ENCODE data around the gene SLC22A12. TPM values are rescaled to one million over a fixed set of nuclear protein-coding genes. Genes with fewer than 3 reads are reported as not detected.

Gene SLC22A12
- total RNA-seq: not detected in 2 replicates

GRCh38 chr11:64590763-64591221 lies at the start of gene SLC22A12:
SLC22A12 (plus strand) TSS chr11:64591220; CDS start chr11:64591557, 337 bp downstream.

Other genes starting within 250 kb of the SLC22A12 start
- gene RPS6KA4, start 232.1 kb upstream of the SLC22A12 start, total RNA-seq: 27.2 and 44.3 TPM in 2 replicates
- not detected in 2 replicates for gene SLC22A11, start 35.3 kb upstream of the SLC22A12 start, total RNA-seq
- gene NRXN2, start 132.0 kb downstream of the SLC22A12 start, total RNA-seq: 0.49 TPM in 1 of 2 replicates, not detected in the other
- 0.49 and 1.2 TPM in 2 replicates for gene RASGRP2, start 152.9 kb downstream of the SLC22A12 start, total RNA-seq
- 0.16 and 0.44 TPM in 2 replicates for gene PYGM, start 168.8 kb downstream of the SLC22A12 start, total RNA-seq
- gene SF1, start 187.3 kb downstream of the SLC22A12 start, total RNA-seq: 60.1 and 133 TPM in 2 replicates
- gene MAP4K2, start 212.0 kb downstream of the SLC22A12 start, total RNA-seq: 18.6 and 41.5 TPM in 2 replicates
- 9.4 and 26.4 TPM in 2 replicates for gene MEN1, start 219.3 kb downstream of the SLC22A12 start, total RNA-seq